HG02623 (cell line): ENCODE measurements around the gene HES7.
"Not testable (repeated sequence)": the region's sequence is repeated elsewhere in the genome, so short reads cannot be mapped to it uniquely, and the experiment has no call there.

ENCODE experiments used
- ATAC-seq: cut with Tn5 transposase; IDR thresholded peaks from one replicate; pipeline ENCODE4 v1.9.1; 2021; ENCODE audit warnings: moderate library complexity; ENCODE audit not compliant: unreplicated experiment

Gene HES7

GRCh38 chr17:8122924-8123694, 797 bp downstream of the HES7 start:
- no peak for ATAC-seq

GRCh38 chr17:8122422-8122923, 1.4 kb downstream of the HES7 start:
- ATAC-seq, result no peak

- no peak for ATAC-seq
Measured at GRCh38 chr17:8121681-8122421, 2.1 kb downstream of the HES7 start.

- no peak for ATAC-seq
Measured at GRCh38 chr17:8121407-8121680, 2.6 kb downstream of the HES7 start.

GRCh38 chr17:8120520-8121406, 3.1 kb downstream of the HES7 start:
- no peak for ATAC-seq

- no peak for ATAC-seq
Measured at GRCh38 chr17:8119581-8120519, 4.1 kb downstream of the HES7 start.

GRCh38 chr17:8118769-8119580, 4.9 kb downstream of the HES7 start:
- no peak for ATAC-seq

- ATAC-seq, result no peak
Measured at GRCh38 chr17:8117980-8118768, 5.7 kb downstream of the HES7 start, which contains the start of gene ALOXE3. ALOXE3 (minus strand) TSS chr17:8118514; CDS start chr17:8117990, 524 bp downstream.

GRCh38 chr17:8117367-8117979, 6.4 kb downstream of the HES7 start:
- ATAC-seq, result no peak

- no peak for ATAC-seq
Measured at GRCh38 chr17:8116776-8117175, 7.1 kb downstream of the HES7 start.

- no peak for ATAC-seq
Measured at GRCh38 chr17:8110907-8111306, 13.0 kb downstream of the HES7 start.

GRCh38 chr17:8110456-8110804, 13.5 kb downstream of the HES7 start:
- no peak for ATAC-seq

- ATAC-seq, result no peak
Measured at GRCh38 chr17:8109661-8110455, 14.0 kb downstream of the HES7 start.

- no peak for ATAC-seq
Measured at GRCh38 chr17:8108972-8109660, 14.8 kb downstream of the HES7 start.

GRCh38 chr17:8106980-8107379, 16.9 kb downstream of the HES7 start:
- ATAC-seq, result not testable (repeated sequence)

- no peak for ATAC-seq
Measured at GRCh38 chr17:8105957-8106398, 17.9 kb downstream of the HES7 start.

- no peak for ATAC-seq
Measured at GRCh38 chr17:8104911-8105310, 19.0 kb downstream of the HES7 start.
